ENCODE data around the gene ATG9B.

GRCh38 chr7:151070574-151070960, 46.3 kb upstream of the ATG9B start:
- TF ChIP-seq CTCF (IDR thresholded peaks at IDR 0.05; ENCODE audit: extremely low read depth in 1 of 2, insufficient read depth in 1 of 2, low read depth in 1 of 2, low read length in 2 of 2) (no peak), POLR2A (IDR thresholded peaks at IDR 0.05; ENCODE audit: low read depth, low read length) (no peak), MYC (IDR thresholded peaks at IDR 0.05; ENCODE audit: low read depth, low read length) (no peak), EZH2 (IDR thresholded peaks at IDR 0.05; ENCODE audit: borderline replicate concordance, low read depth, low read length, severe bottlenecking) (no peak), POLR2AphosphoS5 (IDR thresholded peaks at IDR 0.05; ENCODE audit: insufficient read depth, low read depth, low read length) (no peak), FOS (IDR thresholded peaks at IDR 0.05; ENCODE audit: borderline replicate concordance, insufficient read depth, low read length) (no peak)
- TF ChIP-seq, protein P1, sequence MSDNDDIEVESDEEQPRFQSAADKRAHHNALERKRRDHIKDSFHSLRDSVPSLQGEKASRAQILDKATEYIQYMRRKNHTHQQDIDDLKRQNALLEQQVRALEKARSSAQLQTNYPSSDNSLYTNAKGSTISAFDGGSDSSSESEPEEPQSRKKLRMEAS (IDR thresholded peaks at IDR 0.05; ENCODE audit: insufficient read depth, insufficient read length), result no peak
